Smooth muscle cell (in vitro differentiated cells): Measurements from ENCODE around the gene PARD3. TPM values are rescaled to one million over a fixed set of nuclear protein-coding genes. Genes with fewer than 3 reads are reported as not detected.

ENCODE experiments used
- DNase-seq: peaks from one replicate; lab custom pipeline; 2025; ENCODE audit not compliant: unreplicated experiment; lab: John Stamatoyannopoulos, UW
- H2AFZ ChIP-seq: fragments of 200-600 bp; sonication (generic); 2 replicates; pipeline ENCODE4 v1.6.0; 2016; ENCODE audit warnings: antibody characterized with exemption, low read depth, mild to moderate bottlenecking
- H3F3A ChIP-seq: fragments of 200-600 bp; sonication (generic); 2 replicates; pipeline ENCODE4 v1.6.0; 2017; ENCODE audit warnings: antibody characterized with exemption, low read depth
- H3K27ac ChIP-seq: fragments of 200-600 bp; sonication (generic); 2 replicates; pipeline ENCODE4 v1.5.1; 2016; ENCODE audit warnings: low read depth, mild to moderate bottlenecking
- H3K27me3 ChIP-seq: fragments of 200-600 bp; sonication (generic); 2 replicates; pipeline ENCODE4 v1.6.1; 2016; ENCODE audit warnings: low read depth, mild to moderate bottlenecking
- H3K36me3 ChIP-seq: fragments of 200-600 bp; sonication (generic); 2 replicates; pipeline ENCODE4 v1.5.1; 2016; ENCODE audit warnings: low read depth
- H3K4me1 ChIP-seq: fragments of 200-600 bp; sonication (generic); 2 replicates; pipeline ENCODE4 v1.5.1; 2016; ENCODE audit warnings: low read depth
- H3K4me2 ChIP-seq: fragments of 200-600 bp; sonication (generic); 2 replicates; pipeline ENCODE4 v1.6.0; 2016; ENCODE audit warnings: mild to moderate bottlenecking
- H3K4me3 ChIP-seq: fragments of 200-600 bp; sonication (generic); 2 replicates; pipeline ENCODE4 v1.5.1; 2016; ENCODE audit warnings: mild to moderate bottlenecking
- H3K79me2 ChIP-seq: fragments of 200-600 bp; sonication (generic); 2 replicates; pipeline ENCODE4 v1.6.0; 2016; ENCODE audit warnings: low read depth, mild to moderate bottlenecking
- H3K9ac ChIP-seq: fragments of 200-600 bp; sonication (generic); 2 replicates; pipeline ENCODE4 v1.6.0; 2016; ENCODE audit warnings: low read depth
- H3K9me3 ChIP-seq: fragments of 200-600 bp; sonication (generic); replicated peaks from 2 replicates; pipeline ENCODE4 v1.5.1; 2016; ENCODE audit warnings: low read depth
- H4K20me1 ChIP-seq: fragments of 200-600 bp; sonication (generic); 2 replicates; pipeline ENCODE4 v1.6.0; 2016; ENCODE audit warnings: low read depth
- CTCF ChIP-seq: fragments of 200-600 bp; sonication (generic); IDR thresholded peaks from 2 replicates; pipeline ENCODE4 v1.5.1; 2017; ENCODE audit warnings: borderline replicate concordance, mild to moderate bottlenecking, antibody characterized with exemption; ENCODE audit not compliant: insufficient read depth, poor library complexity, severe bottlenecking
- WGBS: methylation state at CpG from one replicate; pipeline ENCODE4 v1.1.7; 2016; ENCODE audit warnings: low lambda C conversion rate; 5-methylcytosine and 5-hydroxymethylcytosine counted together
- polyA plus RNA-seq: library from polyadenylated mRNA; unstranded; fragments of >200 nt; fragmentation: Nextera tagmentation; extraction: Ambion mirVana; gene quantifications from 2 replicates; pipeline ENCODE4 v1.2.1, GENCODE V29; 2016
- total RNA-seq: library from RNA; depleted of rRNA; stranded (reverse); fragments of >200 nt; gene quantifications from 2 replicates; pipeline ENCODE4 v1.2.3, GENCODE V29; 2014

Gene PARD3
- total and polyA plus RNA-seq, 2 experiments from 2014 or later = 17.5 to 26.0 TPM

GRCh38 chr10:34171957-34172527 lies 643.1 kb downstream of the PARD3 start:
- no peak overlapping the region for H3K4me2 ChIP-seq
- H3K4me3 ChIP-seq = no peak overlapping the region
- no peak overlapping the region for H3K9ac ChIP-seq
- no peaks in the 10 kb centered on the region for H3K27me3 ChIP-seq
- no peaks in the 10 kb centered on the region for H3K79me2 ChIP-seq
- H3K4me1 ChIP-seq = peaks cover 3% of the 10 kb centered on the region
- no peaks in the 10 kb centered on the region for H3F3A ChIP-seq
- no peak overlapping the region for H2AFZ ChIP-seq
- no peaks in the 10 kb centered on the region for H4K20me1 ChIP-seq
- no peak for TF ChIP-seq CTCF
- WGBS = 77% methylated on average over 4 of the region's 4 CpGs
- DNase-seq = no peak
- H3K27ac ChIP-seq = no peak overlapping the region
- no peaks in the 10 kb centered on the region for H3K36me3 ChIP-seq
- H3K9me3 ChIP-seq = no peaks in the 10 kb centered on the region

GRCh38 chr10:34169677-34170076 lies 645.4 kb downstream of the PARD3 start:
- Histone ChIP-seq H3K27ac (no peak overlapping the region), H3K4me1 (peaks cover 3% of the 10 kb centered on the region), H3K79me2 (no peaks in the 10 kb centered on the region), H3K9me3 (no peaks in the 10 kb centered on the region), H3K27me3 (no peaks in the 10 kb centered on the region), H3K9ac (no peak overlapping the region), H3F3A (no peaks in the 10 kb centered on the region), H3K36me3 (no peaks in the 10 kb centered on the region), H2AFZ (no peak overlapping the region), H3K4me3 (no peak overlapping the region), H4K20me1 (no peaks in the 10 kb centered on the region), H3K4me2 (no peak overlapping the region)
- DNase-seq = no peak
- WGBS = 91% methylated on average over 3 of the region's 3 CpGs
- no peak for TF ChIP-seq CTCF

GRCh38 chr10:34169131-34169530 lies 646.0 kb downstream of the PARD3 start:
- 94% methylated on average over 3 of the region's 3 CpGs for WGBS
- no peak overlapping the region for H3K27ac ChIP-seq
- no peaks in the 10 kb centered on the region for H3F3A ChIP-seq

More at GRCh38 chr10:34169131-34169530, 646.0 kb downstream of the PARD3 start:
- no peaks in the 10 kb centered on the region for H3K27me3 ChIP-seq
- no peak overlapping the region for H2AFZ ChIP-seq
- no peak for DNase-seq
- H3K9me3 ChIP-seq = no peaks in the 10 kb centered on the region
- no peak overlapping the region for H3K9ac ChIP-seq
- H3K4me2 ChIP-seq = no peak overlapping the region
- no peak overlapping the region for H3K4me3 ChIP-seq
- no peaks in the 10 kb centered on the region for H3K36me3 ChIP-seq
- no peak for TF ChIP-seq CTCF
- peaks cover 3% of the 10 kb centered on the region for H3K4me1 ChIP-seq
- no peaks in the 10 kb centered on the region for H4K20me1 ChIP-seq
- H3K79me2 ChIP-seq = no peaks in the 10 kb centered on the region
